Activated CD8-positive, alpha-beta T cell treated with anti-CD3 and anti-CD28 coated beads, Interleukin-2, amount 10 ng/mL, durations not matched to agents 7 days and 5 days (primary cell): ENCODE data around the gene MNS1. TPM values are rescaled to one million over a fixed set of nuclear protein-coding genes. Genes with fewer than 3 reads are reported as not detected.
"Not testable (repeated sequence)": the region's sequence is repeated elsewhere in the genome, so short reads cannot be mapped to it uniquely, and the experiment has no call there.

Experiments used
- ATAC-seq: fragments of 150-1000 bp; cut with Tn5 transposase; one replicate; pipeline ENCODE4 v1.10.0; 2021; ENCODE audit warnings: moderate library complexity
- CTCF ChIA-PET: fragments of 350-600 bp; sonication (Branson Sonifier 250); formaldehyde crosslinking; loops from one replicate; lab custom pipeline; 2021; ENCODE audit warnings: antibody characterized with exemption; lab: Charles Lee
- POLR2A ChIA-PET: fragments of 350-600 bp; sonication (Branson Sonifier 250); formaldehyde crosslinking; loops from one replicate; lab custom pipeline; 2021; ENCODE audit warnings: antibody characterized with exemption; lab: Charles Lee
- DNase-seq: peaks from one replicate; pipeline ENCODE4 v3.0.0-alpha.2; 2020
- H3K27ac Mint-ChIP-seq: one replicate; pipeline ENCODE4 v1.8.0; 2021; ENCODE audit warnings: mild to moderate bottlenecking, mixed read lengths
- H3K27me3 Mint-ChIP-seq: one replicate; pipeline ENCODE4 v1.8.0; 2021; ENCODE audit warnings: low read depth, mixed read lengths
- H3K36me3 Mint-ChIP-seq: one replicate; pipeline ENCODE4 v1.8.0; 2021; ENCODE audit warnings: low read depth, mixed read lengths
- H3K4me1 Mint-ChIP-seq: one replicate; pipeline ENCODE4 v1.8.0; 2021; ENCODE audit warnings: low read depth, mixed read lengths
- H3K4me3 Mint-ChIP-seq: one replicate; pipeline ENCODE4 v1.8.0; 2021; ENCODE audit warnings: mild to moderate bottlenecking, mixed read lengths
- H3K9me3 Mint-ChIP-seq: one replicate; pipeline ENCODE4 v1.8.0; 2022; ENCODE audit warnings: mixed read lengths; ENCODE audit not compliant: insufficient read depth
- total RNA-seq, 2 experiments: library from RNA; stranded (reverse); gene quantifications; one replicate each; pipeline ENCODE4 v1.2.3, GENCODE V29; 2021

MNS1 gene
- total RNA-seq, 2 experiments from 2014 or later: 0.23 to 0.47 TPM

GRCh38 chr15:56397325-56397724, 67.6 kb downstream of the MNS1 start:
- H3K9me3 Mint-ChIP-seq, H3K4me3 Mint-ChIP-seq, DNase-seq, H3K27me3 Mint-ChIP-seq, H3K27ac Mint-ChIP-seq, POLR2A ChIA-PET, H3K4me1 Mint-ChIP-seq, CTCF ChIA-PET, ATAC-seq, H3K36me3 Mint-ChIP-seq: not testable (repeated sequence)

- Mint-ChIP-seq H3K4me3 (no peak overlapping the region), H3K9me3 (no peaks in the 10 kb centered on the region), H3K27ac (no peak overlapping the region), H3K4me1 (no peaks in the 10 kb centered on the region), H3K27me3 (no peaks in the 10 kb centered on the region), H3K36me3 (no peaks in the 10 kb centered on the region)
- ATAC-seq: no peak
- ChIA-PET CTCF (no interaction called here), POLR2A (no interaction called here)
- DNase-seq: no peak
These were observed 70.0 kb downstream of the MNS1 start for GRCh38 chr15:56394909-56395308.

- no peaks in the 10 kb centered on the region for H3K9me3 Mint-ChIP-seq
- no peak overlapping the region for H3K4me3 Mint-ChIP-seq
- ChIA-PET POLR2A (no interaction called here), CTCF (no interaction called here)
- ATAC-seq: no peak
- no peaks in the 10 kb centered on the region for H3K36me3 Mint-ChIP-seq
- no peak for DNase-seq
- no peak overlapping the region for H3K27ac Mint-ChIP-seq
- H3K27me3 Mint-ChIP-seq: no peaks in the 10 kb centered on the region
- H3K4me1 Mint-ChIP-seq: no peaks in the 10 kb centered on the region
These were observed 71.7 kb downstream of the MNS1 start for GRCh38 chr15:56393277-56393676.

- H3K4me3 Mint-ChIP-seq: no peak overlapping the region
- no peaks in the 10 kb centered on the region for H3K4me1 Mint-ChIP-seq
- H3K27me3 Mint-ChIP-seq: no peaks in the 10 kb centered on the region
- no peaks in the 10 kb centered on the region for H3K9me3 Mint-ChIP-seq
- H3K36me3 Mint-ChIP-seq: no peaks in the 10 kb centered on the region
- ChIA-PET POLR2A (no interaction called here), CTCF (interaction anchor here (0.7 kb wide), 1 partner anchor 423 kb away, joined by 5 read pairs; no protein-coding TSS in a partner anchor)
- no peak for ATAC-seq
- no peak overlapping the region for H3K27ac Mint-ChIP-seq
- DNase-seq: no peak
These were observed 74.1 kb downstream of the MNS1 start for GRCh38 chr15:56390739-56391267.

- H3K27ac Mint-ChIP-seq: no peak overlapping the region
- H3K4me1 Mint-ChIP-seq: no peaks in the 10 kb centered on the region
- ChIA-PET POLR2A (no interaction called here), CTCF (no interaction called here)
- no peaks in the 10 kb centered on the region for H3K36me3 Mint-ChIP-seq
- no peak overlapping the region for H3K4me3 Mint-ChIP-seq
- peaks cover 3% of the 10 kb centered on the region for H3K9me3 Mint-ChIP-seq
- DNase-seq (no peak), ATAC-seq (no peak)
- no peaks in the 10 kb centered on the region for H3K27me3 Mint-ChIP-seq
These were observed 79.0 kb downstream of the MNS1 start for GRCh38 chr15:56385908-56386307.

GRCh38 chr15:56383010-56383409, 81.9 kb downstream of the MNS1 start:
- DNase-seq (no peak), ATAC-seq (no peak)
- Mint-ChIP-seq H3K9me3 (peaks cover 12% of the 10 kb centered on the region), H3K4me1 (no peaks in the 10 kb centered on the region), H3K27ac (no peak overlapping the region), H3K36me3 (no peaks in the 10 kb centered on the region), H3K27me3 (peaks cover 4% of the 10 kb centered on the region), H3K4me3 (no peak overlapping the region)
- ChIA-PET POLR2A (no interaction called here), CTCF (no interaction called here)

Other genes starting within 250 kb of the MNS1 start
- 10 to 100 TPM; 32.9 to 35.1 TPM for gene RFX7, start 221.3 kb downstream of the MNS1 start, total RNA-seq
- under 1 TPM in 1 of 2 experiments, not detected in 1; 0.60 TPM for gene TEX9, start 99.7 kb downstream of the MNS1 start, total RNA-seq